ENCODE measurements around the gene RBM17.
"Not testable (repeated sequence)": the region's sequence is repeated elsewhere in the genome, so short reads cannot be mapped to it uniquely, and the experiment has no call there.

Gene RBM17

GRCh38 chr10:6056411-6057135 is 32.3 kb upstream of the RBM17 start:
- no peak for DNase-seq (ENCODE audit: low read depth)

DNA sequence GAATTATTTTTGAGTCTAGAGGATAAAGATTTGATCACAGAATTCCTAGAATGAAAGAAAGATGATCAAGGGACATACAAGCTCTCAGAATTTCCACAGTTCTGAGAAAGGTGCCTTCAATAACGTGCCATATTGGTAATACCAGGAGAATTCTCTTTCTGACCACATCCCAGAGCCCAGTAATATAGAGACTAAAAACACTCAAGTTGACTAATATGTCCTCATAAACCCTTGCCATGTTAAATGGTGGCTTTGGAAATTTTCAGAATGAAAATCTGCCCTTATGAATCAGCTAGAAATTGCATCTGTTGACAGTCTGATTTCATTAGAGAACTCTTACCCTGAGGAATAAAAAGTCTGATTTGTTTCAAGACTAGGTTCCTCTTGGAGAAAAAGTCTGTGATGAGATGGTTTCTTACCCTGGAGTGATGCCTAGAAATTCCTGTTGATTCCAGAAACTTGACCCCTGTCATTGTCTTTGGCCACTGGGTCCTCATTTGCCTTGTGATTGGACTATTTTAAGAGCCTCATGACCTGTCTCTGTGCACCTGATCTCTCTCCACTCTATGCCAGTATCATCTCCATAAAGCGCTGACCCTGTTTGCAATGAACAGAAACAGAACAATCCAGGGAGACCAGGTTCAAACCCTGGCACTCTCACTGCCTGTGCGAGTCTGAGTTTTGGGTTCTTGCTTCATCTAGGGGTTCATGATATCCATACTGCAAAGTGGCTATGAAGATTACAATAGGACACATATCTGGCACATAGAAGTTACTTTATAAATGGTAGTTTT is 30.0 kb upstream of the RBM17 start:
- no peak for DNase-seq (ENCODE audit: low read depth)

DNA sequence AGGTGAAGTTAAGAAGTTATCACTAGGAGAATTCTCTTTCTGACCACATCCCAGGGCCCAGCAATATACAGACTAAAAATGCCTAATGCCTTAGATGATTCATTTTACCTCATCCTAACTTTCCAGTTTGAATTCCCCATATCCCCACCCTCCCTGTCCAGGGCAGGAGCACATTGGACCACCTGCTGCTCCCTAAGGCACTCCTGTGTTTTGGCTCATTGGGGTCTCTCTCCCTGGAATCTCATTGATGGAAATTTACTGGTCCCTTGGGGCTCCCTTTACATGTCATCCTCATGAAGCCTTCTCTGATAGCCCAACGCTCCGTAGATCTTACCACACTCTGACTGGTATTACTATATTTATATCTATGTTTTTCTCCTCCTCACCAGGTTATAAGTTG is 29.3 kb upstream of the RBM17 start:
- no peak for DNase-seq (ENCODE audit: low read depth)

DNA sequence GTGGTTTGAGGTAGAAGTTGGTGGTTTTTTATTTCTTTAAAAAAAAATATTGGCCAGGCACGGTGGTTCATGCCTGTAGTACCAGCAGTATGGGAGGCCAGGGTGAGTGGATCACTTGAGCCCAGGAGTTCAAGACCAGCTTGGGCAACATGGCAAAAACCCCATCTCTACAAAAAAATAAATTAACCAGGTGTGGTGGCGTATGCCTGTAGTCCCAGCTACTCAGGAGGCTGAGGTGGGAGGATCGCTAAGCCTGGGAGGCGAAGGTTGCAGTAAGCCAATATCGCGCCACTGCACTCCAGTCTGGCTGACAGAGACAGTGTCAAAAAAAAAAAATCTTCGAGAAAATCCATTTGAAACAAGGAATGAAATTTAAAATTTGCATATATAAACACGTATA is 27.8 kb upstream of the RBM17 start:
- no peak for DNase-seq (ENCODE audit: low read depth)

GRCh38 chr10:6062101-6062771 is 26.6 kb upstream of the RBM17 start, which contains the start of gene IL2RA:
TSS of gene IL2RA (minus strand) at chr10:6062367. CDS start at chr10:6062151, 216 bp downstream.
- peak; percentile 72 for DNase-seq (ENCODE audit: low read depth)

DNA sequence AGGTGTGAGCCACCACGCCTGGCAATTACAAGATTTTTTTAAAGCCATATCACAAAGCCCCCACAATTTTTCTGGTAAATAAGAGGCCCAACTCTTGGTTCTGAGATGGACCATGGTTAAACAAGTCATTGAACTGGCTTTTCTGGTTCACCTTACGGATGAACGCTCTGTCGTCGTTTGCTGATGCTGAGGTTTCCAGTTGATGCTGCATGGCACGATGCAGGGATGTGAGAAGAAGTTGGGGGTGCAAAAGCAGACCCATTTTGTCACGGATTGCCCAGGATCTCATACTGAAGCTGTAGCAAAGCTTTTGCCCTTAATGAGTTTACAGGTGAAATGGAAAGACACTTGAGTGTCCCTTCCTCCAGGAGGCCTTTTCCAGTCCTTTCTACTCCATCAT is 24.7 kb upstream of the RBM17 start:
- no peak for DNase-seq (ENCODE audit: low read depth)

DNA sequence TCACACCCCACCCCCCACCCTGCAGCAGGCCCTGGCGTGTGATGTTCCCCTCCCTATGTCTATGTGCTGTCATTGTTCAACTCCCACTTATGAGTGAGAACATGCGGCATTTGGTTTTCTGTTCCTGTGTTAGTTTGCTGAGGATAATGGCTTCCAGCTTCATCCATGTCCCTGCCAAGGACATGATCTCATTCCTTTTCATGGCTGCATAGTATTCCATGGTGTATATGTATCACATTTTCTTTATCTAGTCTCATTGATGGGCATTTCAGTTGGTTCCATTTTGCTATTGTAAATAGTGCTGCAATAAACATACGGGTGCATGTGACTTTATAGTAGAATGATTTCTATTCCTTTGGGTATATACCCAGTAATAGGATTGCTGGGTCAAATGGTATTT is 24.1 kb upstream of the RBM17 start:
- DNase-seq (ENCODE audit: low read depth) = not testable (repeated sequence)

DNA sequence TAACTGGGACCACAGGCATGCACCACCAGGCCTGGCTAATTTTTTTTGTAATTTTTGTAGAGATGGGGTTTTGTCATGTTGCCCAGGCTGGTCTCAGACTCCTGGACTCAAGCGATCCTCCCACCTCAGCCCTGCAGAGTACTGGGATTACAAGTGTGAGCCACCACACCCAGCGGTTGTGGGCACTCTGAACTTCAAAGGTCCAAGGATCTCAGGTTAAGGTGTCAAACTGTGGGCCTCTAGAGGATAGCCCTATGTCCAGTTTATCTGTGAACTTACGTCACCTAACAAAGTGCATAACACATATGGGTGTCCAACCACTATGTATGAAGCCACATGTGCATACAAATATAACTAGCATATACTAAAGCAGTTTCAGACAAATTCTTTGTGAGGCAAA is 23.4 kb upstream of the RBM17 start:
- DNase-seq (ENCODE audit: low read depth) = no peak

DNA sequence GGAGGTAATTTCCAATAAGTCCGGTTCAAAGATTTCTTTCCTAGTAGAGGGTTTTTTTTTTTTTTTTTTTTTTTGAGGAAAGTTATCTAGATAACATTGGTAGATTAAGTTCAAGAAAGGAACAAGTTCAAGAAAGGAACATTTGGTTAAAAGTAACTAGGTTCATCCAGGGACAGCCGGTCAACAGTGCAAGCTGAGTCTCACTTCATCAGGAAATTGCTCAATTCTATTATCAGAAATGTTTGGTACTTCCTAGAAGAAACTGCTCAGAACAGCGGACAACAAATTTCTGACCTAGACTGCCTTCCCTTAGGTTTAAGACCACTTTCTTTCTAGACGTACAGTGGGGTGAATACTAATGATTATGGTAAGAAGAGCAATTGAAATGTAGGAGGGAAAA is 23.0 kb upstream of the RBM17 start:
- DNase-seq (ENCODE audit: low read depth) = no peak

GRCh38 chr10:6067457-6067856 is 21.4 kb upstream of the RBM17 start:
- no peak for DNase-seq (ENCODE audit: low read depth)

- no peak for DNase-seq (ENCODE audit: low read depth)
These were observed 20.8 kb upstream of the RBM17 start for GRCh38 chr10:6068006-6068405.

- DNase-seq (ENCODE audit: low read depth) = no peak
These were observed 20.4 kb upstream of the RBM17 start for GRCh38 chr10:6068422-6068821.

DNA sequence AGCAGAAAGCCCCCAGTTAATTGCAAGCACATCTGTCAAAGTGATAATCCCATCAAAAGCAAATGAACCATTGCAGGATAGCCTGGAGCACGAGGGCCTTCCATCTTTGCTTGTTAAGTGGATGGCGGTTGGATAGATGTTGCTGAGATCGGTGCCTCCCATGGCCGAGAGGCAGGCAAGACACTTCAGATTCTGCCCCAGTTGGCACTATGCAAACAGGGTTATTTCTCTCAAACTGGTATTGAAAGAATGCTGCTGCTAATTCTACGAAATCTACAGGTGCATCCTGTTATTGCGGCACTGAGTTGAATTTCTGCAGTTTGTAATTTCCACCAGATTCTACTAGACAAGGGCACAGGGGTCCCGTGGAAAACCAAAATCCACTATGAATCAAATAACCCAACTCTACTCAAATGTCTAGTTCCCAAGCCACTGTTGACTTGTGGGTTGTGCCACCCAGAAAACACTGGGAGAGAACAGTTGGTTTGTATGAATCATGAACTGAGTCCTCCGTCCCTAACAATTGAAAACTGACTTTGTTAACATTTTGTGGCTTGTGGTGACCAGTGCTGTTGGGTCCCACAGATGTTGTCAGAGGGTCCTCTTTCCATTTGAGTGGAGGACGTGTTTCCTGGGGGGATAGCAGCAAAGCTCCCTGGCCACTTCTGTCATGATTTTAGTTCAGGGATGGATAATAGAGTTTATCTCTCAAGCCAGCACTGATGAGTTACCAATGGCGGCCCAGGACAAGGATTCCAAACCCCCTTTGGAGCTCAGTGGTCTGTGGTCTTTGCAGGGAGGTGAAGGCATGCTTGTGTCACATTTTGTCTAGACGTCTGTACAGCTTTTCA is 19.5 kb upstream of the RBM17 start:
- no peak for DNase-seq (ENCODE audit: low read depth)

DNA sequence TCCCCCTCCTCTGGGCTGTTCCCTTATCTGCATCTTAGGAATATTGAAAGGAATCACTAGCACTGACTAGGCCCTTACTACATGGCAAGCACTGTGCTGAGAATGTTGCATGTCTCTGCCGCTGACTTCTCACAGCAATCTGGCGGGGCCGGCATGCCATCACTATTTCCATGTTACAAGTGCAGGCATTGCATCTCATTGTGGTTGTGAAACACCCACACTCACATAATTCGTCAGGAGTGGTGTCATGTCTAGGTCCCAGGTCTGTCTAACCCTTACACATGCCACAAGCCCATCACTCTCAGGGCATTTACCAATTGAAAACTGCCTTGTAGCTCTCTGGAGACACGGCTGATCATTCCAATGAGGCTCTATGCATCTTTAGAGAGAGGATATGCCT is 18.2 kb upstream of the RBM17 start:
- DNase-seq (ENCODE audit: low read depth) = peak; percentile 51

DNA sequence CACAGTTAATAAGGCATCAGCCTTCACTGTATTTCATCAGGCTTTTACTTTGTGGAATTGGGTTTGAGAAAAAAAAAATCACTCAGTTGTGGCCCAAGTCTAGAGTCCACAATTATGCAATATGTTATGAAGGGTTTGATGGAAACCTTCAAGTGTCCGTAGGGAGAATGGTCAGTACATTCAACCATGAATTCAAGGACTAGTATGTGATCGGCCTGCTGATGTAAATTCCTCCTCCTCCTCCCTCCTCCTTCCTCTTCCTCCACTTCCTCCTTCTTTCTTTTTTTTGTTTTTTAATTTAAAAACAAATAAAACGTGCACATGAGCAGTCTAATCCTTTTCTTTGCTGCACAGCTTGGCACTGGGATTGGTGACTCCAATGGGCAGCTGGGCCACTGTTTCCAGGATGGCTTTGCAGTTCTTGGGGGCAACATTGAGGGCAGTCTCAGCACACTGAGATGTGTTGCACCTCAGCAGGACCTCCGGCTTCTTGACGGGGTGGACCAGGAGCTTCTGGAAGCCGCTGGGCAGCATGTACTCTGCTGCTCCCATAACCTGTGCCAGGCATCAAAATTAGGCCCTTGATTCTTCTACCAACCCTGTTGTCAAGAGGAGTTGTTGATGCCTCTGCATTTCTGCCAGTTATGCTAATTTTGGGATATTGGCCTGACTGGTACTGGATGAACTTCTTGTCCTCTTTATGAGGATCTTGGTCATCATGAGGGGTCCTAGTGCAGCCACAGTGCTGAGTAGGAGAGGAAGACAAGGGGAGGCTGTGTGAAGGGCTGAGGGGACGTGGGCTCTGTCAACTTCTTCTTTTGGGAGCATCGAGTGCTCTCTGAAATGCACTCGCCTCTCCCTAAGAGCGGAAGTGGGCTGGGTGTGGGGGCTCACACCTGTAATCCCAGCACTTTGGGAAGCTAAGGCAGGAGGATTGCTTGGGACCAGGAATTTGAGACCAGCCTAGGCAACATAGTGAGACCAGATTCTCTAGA is 17.4 kb upstream of the RBM17 start:
- no peak for DNase-seq (ENCODE audit: low read depth)

DNA sequence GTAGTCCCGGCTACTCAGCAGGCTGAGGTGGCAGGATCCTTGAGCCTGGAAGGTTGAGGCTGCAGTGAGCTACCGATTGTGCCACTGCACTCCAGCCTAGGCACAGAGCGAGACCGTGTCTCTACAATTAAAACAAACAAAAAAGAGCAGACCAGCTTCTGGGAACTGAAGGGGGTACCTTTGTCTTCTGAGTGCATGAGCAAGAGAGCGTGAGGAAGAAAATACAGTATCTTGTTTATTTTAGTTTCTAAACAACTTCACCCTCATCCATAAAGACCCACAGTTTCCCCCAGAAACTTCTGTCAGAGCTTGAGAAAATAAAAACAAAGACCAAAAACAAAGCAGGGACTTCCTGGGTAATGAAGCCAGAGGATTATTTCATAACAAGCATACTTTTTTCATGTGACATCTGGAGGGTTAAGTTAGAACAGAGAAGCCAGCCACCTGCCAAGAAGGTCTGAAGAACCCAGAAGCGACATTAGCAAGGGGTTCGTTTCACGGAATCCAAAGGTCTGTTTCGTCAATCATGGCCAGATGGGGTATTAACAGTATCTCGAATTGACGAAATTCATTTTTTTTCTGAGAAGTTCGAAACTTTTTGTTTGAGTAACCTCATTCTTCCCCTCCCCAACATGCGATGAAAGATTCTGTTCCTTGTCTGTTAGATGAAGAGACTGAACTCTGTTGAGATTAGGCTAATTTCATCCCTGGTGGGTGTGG is 16.5 kb upstream of the RBM17 start:
- DNase-seq (ENCODE audit: low read depth) = peak; percentile 22

DNA sequence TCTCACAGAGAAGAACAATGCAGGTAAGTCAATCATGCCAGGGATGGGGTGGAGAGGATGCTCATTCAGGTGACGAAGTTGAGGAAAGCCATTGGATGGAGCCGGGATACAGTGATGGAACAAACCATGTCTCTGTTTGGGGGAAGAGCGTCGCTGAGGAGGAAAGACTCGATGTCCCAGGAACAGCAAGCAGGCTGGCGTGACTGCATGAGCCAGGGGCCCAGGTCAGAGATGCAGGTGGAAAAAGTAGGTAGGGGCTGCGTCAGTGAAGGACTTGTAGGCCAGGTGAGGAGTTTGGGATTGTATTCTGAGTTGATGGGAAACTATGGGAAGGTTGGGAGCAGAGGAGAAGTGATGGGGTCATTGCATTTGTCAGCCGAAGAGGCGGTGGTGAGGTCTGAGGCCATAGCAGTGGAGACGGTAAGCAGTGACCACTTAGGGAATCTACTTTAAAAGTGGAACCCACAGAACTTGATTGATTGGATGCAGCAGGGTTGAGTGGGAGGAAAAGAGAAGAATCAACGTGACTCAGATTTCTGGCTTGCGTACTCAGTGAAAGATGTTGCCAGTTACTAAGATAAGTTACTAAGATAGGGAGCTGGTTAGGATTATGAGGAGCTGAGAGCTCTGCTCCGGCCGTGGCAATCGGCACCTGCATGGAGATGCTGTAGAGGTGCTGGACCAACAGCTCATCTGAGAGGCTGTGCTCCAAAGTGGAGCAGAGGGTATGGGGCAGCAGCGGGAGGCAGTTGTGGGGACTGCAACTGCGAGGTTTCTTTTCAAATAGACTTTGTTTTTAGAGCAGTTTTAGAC is 14.1 kb upstream of the RBM17 start:
- no peak for DNase-seq (ENCODE audit: low read depth)

- DNase-seq (ENCODE audit: low read depth) = no peak
These were observed 11.7 kb upstream of the RBM17 start for GRCh38 chr10:6077071-6077675.

DNA sequence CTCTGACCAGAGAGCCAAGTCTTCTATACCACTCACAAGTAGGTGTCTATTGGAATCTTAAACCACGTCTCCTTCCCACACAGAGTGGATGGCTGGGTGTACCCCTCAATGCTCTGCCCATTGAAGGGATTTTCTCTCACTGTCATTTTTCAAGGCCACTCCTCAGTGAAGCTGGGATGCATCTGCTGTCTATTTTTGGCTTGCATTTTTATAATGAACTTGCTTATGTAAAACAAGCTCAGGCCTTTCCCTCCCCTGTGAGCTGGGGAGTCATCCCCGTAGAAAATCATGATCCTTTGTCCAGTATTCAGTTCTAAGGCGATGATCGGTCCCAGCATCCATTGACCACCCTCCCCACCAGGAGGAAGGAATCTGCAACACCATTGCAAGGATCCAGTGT is 9.8 kb upstream of the RBM17 start:
- DNase-seq (ENCODE audit: low read depth) = no peak

All from activated T-helper 9 cell treated with anti-CD3 and anti-CD28 coated beads, Interleukin-2, amount 50 U/mL, for 16 hours (primary cell).